ENCODE measurements around the gene SMPDL3B.
A peak's percentile ranks its signal among the peaks of the same experiment; 100 is the strongest.

Gene SMPDL3B

DNA sequence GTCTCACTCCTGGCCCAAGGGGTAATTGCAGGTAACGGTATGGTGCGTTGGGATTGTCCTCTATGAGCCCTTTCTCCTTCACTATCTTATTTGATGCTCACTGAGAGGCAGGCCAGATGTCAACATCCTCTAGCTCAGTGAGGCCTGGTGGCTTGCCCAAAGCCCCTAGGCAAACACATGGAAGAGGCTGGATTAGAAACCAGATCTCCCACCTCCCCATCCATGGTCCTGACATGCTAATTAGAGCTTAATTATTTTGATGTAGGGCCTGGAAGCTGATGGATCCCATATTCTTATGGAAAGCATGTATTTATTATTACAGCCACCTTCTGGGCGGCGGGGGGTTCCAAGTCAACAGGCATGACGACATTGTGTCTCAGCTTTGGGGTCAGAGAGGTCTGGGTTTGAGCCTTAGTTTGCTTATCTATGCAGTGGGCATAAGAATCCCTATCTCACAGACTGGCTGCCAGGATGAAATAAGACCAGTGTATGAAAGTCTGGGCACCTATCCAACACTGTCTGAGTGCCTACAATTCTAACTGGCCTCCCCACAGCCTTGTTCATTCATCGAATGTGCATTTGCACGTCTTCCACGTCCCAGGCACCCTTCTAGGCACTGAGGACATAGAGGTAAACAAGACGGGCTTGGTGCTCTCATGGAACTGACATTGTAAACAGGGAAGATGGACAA is 6.2 kb downstream of the SMPDL3B start:
- no peak for DNase-seq

DNA sequence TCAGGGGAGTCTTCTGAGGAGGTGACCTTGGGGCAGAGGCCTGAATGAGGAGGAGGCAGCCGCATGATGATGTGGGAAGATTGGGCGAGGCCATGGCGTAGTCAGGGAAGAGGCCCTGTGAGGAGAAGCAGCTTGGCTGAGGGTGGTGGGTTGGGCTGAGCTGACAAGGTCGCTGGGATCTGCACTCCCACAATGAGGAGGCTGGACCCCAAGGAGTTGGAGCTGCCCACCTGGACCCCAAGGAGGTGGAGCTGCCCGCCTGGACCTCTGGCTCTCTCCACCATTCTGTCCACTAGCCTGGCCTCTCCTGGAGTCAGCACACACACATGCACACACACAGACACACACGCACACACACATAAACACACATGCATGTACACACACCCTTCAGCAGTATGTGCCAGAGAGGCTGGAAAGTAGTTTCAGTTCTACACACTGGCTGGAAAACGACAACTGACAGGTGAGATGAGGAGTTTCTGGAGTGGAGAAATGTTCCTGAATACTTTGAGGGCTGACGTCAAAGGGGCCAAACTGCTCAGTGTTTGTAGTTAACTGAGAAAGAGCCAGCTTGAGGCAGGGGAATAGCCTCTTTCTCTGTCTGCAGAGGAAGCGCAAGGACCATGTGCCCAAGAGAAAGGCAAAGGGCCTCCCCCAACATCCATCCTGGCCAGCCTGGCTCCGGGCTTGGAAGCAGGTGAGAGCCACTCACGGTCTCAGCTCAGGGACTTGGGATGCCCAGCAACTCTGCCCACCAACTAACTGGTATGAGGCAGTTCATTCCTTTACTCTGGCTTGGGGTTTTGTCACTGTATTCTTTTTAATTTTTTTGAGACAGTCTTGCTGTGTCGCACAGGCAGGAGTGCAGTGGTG is 7.1 kb downstream of the SMPDL3B start:
- no peak for DNase-seq

- no peak for DNase-seq
Measured at GRCh38 chr1:27945020-27945419, 10.2 kb downstream of the SMPDL3B start.

GRCh38 chr1:27949027-27949426 is 14.2 kb downstream of the SMPDL3B start:
- DNase-seq, result no peak

- DNase-seq, result no peak
Measured at GRCh38 chr1:27951396-27951795, 16.6 kb downstream of the SMPDL3B start.

DNA sequence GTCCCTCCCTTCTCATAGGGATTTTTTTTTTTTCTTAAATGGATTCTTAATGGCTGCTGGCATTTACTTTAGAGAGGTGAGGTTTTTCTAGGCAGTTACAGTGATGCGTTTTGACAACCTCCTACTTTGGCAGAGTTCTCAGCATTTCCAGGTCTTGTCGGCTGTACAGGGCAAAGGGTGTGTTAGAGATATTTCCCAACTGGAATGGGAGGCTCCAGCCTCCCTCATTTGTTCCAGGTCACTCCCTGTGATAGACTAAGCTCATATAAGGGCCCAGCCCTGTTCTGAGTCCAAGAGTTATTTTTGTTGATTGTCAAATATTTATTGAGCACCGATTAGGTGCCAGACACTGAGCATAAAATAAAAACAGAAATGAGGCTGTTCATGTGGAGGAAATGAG is 17.3 kb downstream of the SMPDL3B start:
- no peak for DNase-seq

DNA sequence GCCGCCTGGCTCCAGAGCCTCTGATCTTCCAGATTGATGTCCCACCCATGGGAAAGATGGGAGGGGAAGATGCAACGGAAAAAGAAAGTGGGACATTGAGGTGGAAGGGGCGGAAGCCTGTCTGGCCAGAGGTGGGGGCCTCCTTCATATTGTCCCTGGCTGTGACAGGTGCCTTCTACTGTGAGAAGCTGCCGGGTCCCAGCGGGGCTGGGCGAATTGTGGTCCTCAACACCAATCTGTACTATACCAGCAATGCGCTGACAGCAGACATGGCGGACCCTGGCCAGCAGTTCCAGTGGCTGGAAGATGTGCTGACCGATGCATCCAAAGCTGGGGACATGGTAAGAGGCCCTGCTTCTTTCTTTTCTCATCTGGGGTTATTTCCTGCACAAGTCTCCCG is 19.4 kb downstream of the SMPDL3B start:
- no peak for DNase-seq

- no peak for DNase-seq
Measured at GRCh38 chr1:27955076-27955475, 20.3 kb downstream of the SMPDL3B start.

DNA sequence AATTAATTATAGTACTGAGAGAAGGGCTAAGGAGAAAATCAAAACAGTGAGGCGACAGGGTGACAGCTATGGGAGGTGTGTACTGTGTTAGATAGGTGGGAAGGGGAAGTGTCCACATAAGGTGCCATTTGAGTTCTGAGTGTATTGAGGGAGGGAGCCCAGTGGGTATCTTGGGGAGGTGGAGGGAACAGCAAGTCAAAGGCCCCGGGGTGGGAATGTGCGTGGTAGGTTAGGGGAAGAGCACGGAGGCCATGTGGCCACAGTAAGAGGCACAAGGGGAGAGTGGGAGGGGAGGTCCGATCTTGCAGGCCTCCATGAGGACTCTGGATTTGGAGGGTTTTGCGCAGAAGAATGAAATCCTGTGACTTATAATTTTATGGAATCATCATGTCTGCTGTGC is 22.0 kb downstream of the SMPDL3B start:
- no peak for DNase-seq

DNA sequence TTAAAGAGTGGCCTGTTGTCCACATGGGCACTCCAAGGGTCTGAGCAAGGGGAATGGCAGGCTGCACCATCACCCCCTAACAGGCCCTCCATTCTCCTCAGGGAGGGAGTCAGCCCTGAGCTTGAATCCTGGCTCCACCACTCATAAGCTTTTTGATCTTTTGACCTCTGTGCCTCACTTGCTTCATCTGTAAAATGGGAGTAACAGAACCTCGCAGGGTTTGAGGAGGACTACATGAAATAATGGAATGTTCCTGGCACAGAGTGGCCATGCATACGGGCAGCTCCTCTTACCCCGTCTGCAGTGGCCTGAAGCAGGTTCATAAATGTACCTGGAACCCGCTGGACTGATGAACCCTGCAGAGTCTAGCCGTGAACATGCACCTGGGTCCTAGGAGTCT is 22.9 kb downstream of the SMPDL3B start:
- no peak for DNase-seq

GRCh38 chr1:27958513-27958912 is 23.7 kb downstream of the SMPDL3B start:
- no peak for DNase-seq

DNA sequence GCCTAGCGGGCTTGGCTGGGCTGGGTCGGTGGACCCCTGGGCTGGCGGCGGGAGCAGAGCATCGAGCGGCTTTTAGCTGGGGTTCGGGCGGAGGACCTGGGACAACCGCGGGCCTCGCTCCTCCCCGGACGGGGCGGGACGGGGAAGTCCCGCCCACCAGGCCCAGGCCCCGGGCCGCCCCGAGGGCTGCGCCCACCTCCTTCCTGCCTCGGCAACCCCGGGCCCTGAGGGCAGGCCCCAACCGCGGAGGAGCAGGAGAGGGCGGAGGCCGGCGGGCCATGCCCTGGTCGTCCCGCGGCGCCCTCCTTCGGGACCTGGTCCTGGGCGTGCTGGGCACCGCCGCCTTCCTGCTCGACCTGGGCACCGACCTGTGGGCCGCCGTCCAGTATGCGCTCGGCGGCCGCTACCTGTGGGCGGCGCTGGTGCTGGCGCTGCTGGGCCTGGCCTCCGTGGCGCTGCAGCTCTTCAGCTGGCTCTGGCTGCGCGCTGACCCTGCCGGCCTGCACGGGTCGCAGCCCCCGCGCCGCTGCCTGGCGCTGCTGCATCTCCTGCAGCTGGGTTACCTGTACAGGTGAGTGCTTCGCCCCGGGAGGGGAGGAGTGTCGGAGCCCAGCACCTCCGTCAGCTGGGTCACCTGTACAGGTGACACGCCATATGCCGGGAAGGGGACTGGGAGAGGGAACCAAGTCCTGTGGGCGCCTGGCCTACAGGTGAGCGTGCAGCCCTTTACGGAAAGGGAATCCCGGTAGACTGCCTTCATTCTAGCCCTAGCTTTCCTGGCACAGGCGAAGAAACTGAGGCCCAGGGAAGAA is 25.2 kb downstream of the SMPDL3B start, which contains the start of gene XKR8:
Gene XKR8 (plus strand): TSS at position 182 of the 812 bp plus-strand sequence. CDS start 97 bp downstream, at position 279.
- peak; percentile 81 for DNase-seq

- no peak for DNase-seq
Measured at GRCh38 chr1:27960762-27961645, 26.2 kb downstream of the SMPDL3B start.

- no peak for DNase-seq
Measured at GRCh38 chr1:27961646-27962221, 26.9 kb downstream of the SMPDL3B start.

- no peak for DNase-seq
Measured at GRCh38 chr1:27963393-27963792, 28.6 kb downstream of the SMPDL3B start.

GRCh38 chr1:27966402-27967105 is 31.8 kb downstream of the SMPDL3B start:
- DNase-seq, result no peak

GRCh38 chr1:27967106-27967883 is 32.5 kb downstream of the SMPDL3B start:
- DNase-seq, result no peak

GRCh38 chr1:27967884-27968466 is 33.2 kb downstream of the SMPDL3B start:
- DNase-seq, result no peak

- no peak for DNase-seq
Measured at GRCh38 chr1:27968692-27969091, 33.9 kb downstream of the SMPDL3B start.

- DNase-seq, result no peak
Measured at GRCh38 chr1:27970401-27970800, 35.6 kb downstream of the SMPDL3B start.

Measured in NCI-H146 (cell line).